ENCODE measurements around the gene NCKAP5. TPM values are rescaled to one million over a fixed set of nuclear protein-coding genes. Genes with fewer than 3 reads are reported as not detected.

Gene NCKAP5
- total and polyA plus RNA-seq, 9 of the 15 experiments (the other 6 are each of a cell fraction or from before 2014, with no cell fraction given) = not detected

- TF ChIP-seq, protein P1, sequence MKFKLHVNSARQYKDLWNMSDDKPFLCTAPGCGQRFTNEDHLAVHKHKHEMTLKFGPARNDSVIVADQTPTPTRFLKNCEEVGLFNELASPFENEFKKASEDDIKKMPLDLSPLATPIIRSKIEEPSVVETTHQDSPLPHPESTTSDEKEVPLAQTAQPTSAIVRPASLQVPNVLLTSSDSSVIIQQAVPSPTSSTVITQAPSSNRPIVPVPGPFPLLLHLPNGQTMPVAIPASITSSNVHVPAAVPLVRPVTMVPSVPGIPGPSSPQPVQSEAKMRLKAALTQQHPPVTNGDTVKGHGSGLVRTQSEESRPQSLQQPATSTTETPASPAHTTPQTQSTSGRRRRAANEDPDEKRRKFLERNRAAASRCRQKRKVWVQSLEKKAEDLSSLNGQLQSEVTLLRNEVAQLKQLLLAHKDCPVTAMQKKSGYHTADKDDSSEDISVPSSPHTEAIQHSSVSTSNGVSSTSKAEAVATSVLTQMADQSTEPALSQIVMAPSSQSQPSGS (CRISPR knock-in tag; IDR thresholded peaks at IDR 0.05) = no peak
- TF ChIP-seq CHCHD3 (CRISPR knock-in tag; IDR thresholded peaks at IDR 0.05) (no peak), ETV6 (IDR thresholded peaks at IDR 0.05; ENCODE audit: borderline replicate concordance in 1 of 2, low read depth in 2 of 2, low read length in 1 of 2) (no peak), ETV6 (CRISPR knock-in tag; IDR thresholded peaks at IDR 0.05; ENCODE audit: borderline replicate concordance) (no peak), HDAC1 (IDR thresholded peaks at IDR 0.05) (no peak), SMC3 (conservative IDR thresholded peaks at IDR 0.05; ENCODE audit: insufficient read depth, low read depth, low read length) (no peak), HNRNPL (IDR thresholded peaks at IDR 0.05; ENCODE audit: low read depth, low read length) (no peak), NFATC3 (IDR thresholded peaks at IDR 0.05) (no peak), ZC3H8 (IDR thresholded peaks at IDR 0.05) (no peak), CCNT2 (IDR thresholded peaks at IDR 0.05; ENCODE audit: borderline replicate concordance, extremely low read depth, insufficient read length, low read depth, low read length) (no peak), ZNF212 (CRISPR knock-in tag; IDR thresholded peaks at IDR 0.05) (no peak), SUPT5H (IDR thresholded peaks at IDR 0.05) (no peak), POLR2AphosphoS5 (IDR thresholded peaks at IDR 0.05; ENCODE audit: control insufficient read depth, insufficient read depth, low read depth, low read length) (no peak), SIX5 (IDR thresholded peaks at IDR 0.05; ENCODE audit: borderline replicate concordance in 1 of 2, insufficient read depth in 1 of 2, low read depth in 1 of 2, low read length in 2 of 2) (no peak), ZBTB8A (IDR thresholded peaks at IDR 0.05; ENCODE audit: partially characterized antibody) (no peak)
Observed at GRCh38 chr2:133500917-133501316, 67.3 kb downstream of the NCKAP5 start (continued).

Measured in K562 (cell line).